Measurements from ENCODE around the gene PTPRCAP. TPM values are rescaled to one million over a fixed set of nuclear protein-coding genes. Genes with fewer than 3 reads are reported as not detected.

PTPRCAP gene
- total RNA-seq, 2 donors from 2014 or later: 1.9 to 2.8 TPM

- DNase-seq (ENCODE audit: low spot score): no peak
- Histone ChIP-seq H3K27me3 (no peaks in the 10 kb centered on the region), H3K4me1 (peaks cover 0 to 62% of the 10 kb centered on the region in 2 donors), H3K4me3 (no peak overlapping the region), H3K27ac (peak overlapping the region; percentile 87 to 90), H3K36me3 (no peaks in the 10 kb centered on the region), H3K9me3 (no peaks in the 10 kb centered on the region)
- TF ChIP-seq, protein P1, sequence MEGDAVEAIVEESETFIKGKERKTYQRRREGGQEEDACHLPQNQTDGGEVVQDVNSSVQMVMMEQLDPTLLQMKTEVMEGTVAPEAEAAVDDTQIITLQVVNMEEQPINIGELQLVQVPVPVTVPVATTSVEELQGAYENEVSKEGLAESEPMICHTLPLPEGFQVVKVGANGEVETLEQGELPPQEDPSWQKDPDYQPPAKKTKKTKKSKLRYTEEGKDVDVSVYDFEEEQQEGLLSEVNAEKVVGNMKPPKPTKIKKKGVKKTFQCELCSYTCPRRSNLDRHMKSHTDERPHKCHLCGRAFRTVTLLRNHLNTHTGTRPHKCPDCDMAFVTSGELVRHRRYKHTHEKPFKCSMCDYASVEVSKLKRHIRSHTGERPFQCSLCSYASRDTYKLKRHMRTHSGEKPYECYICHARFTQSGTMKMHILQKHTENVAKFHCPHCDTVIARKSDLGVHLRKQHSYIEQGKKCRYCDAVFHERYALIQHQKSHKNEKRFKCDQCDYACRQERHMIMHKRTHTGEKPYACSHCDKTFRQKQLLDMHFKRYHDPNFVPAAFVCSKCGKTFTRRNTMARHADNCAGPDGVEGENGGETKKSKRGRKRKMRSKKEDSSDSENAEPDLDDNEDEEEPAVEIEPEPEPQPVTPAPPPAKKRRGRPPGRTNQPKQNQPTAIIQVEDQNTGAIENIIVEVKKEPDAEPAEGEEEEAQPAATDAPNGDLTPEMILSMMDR (IDR thresholded peaks at IDR 0.05): no peak
Measured at GRCh38 chr11:67419325-67420049, 18.0 kb downstream of the PTPRCAP start.

GRCh38 chr11:67418476-67419281 lies 18.8 kb downstream of the PTPRCAP start:
- DNase-seq (ENCODE audit: low spot score): no peak
- H3K4me1 ChIP-seq: peaks cover 0 to 62% of the 10 kb centered on the region in 2 donors
- no peaks in the 10 kb centered on the region for H3K27me3 ChIP-seq
- H3K27ac ChIP-seq: peak overlapping the region; percentile 87 to 90
- H3K9me3 ChIP-seq: no peaks in the 10 kb centered on the region
- H3K4me3 ChIP-seq: no peak overlapping the region
- TF ChIP-seq, protein P1 (IDR thresholded peaks at IDR 0.05): no peak
- no peaks in the 10 kb centered on the region for H3K36me3 ChIP-seq

GRCh38 chr11:67417425-67417824 lies 20.1 kb downstream of the PTPRCAP start:
- H3K9me3 ChIP-seq: no peaks in the 10 kb centered on the region
- no peaks in the 10 kb centered on the region for H3K27me3 ChIP-seq
- peak overlapping the region; percentile 87 to 90 for H3K27ac ChIP-seq
- TF ChIP-seq, protein P1 (IDR thresholded peaks at IDR 0.05): no peak
- peaks cover 0 to 62% of the 10 kb centered on the region in 2 donors for H3K4me1 ChIP-seq
- no peak for DNase-seq (ENCODE audit: low spot score)
- no peaks in the 10 kb centered on the region for H3K36me3 ChIP-seq
- no peak overlapping the region for H3K4me3 ChIP-seq

DNA sequence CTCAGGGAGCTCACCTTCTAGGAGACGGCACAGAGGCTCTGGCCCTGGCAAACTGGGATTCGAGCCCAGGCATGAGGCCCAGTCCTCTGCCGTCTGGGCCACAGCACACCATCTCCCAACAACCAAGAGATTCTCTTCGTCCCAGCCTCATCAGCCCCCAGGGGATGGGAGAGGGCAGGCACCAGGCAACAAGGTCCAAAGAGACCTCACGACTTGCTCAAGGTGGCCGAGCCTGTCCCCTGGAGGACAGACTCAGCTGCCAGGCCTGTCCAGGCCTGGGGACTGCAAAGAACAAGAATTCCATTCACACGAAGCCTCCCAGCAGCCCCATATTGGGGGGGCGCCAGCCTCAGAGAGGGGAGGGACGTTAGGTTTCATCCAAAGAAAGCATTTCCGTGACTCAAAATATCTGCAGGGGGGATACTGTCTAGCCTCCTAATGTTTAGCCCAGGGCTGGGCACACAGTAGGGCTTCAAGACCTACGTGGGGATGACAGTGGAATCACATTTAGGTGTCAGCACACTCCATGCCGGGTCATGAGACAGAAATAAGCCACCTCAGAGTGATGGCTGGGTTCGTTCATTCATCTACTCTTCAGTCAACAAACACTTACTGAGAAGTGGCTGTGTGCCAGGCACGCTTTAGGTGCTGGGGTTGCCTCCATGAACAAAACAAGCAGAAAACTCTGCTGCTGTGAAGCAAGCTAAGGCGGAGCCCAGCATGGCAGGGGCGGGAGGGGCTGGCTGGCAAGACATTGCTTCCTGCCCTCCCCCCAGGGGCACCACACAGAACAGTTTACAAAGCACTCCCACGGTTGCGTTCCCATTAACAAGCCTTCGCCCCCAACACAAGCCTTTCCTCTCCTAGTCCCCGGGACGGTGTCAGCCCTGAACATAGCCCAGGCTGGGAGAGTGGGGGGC lies 20.8 kb downstream of the PTPRCAP start:
- Histone ChIP-seq H3K36me3 (no peaks in the 10 kb centered on the region), H3K4me3 (no peak overlapping the region), H3K4me1 (peaks cover 0 to 62% of the 10 kb centered on the region in 2 donors), H3K9me3 (no peaks in the 10 kb centered on the region), H3K27ac (peak overlapping the region; percentile 87 to 90), H3K27me3 (no peaks in the 10 kb centered on the region)
- TF ChIP-seq, protein P1 (IDR thresholded peaks at IDR 0.05): no peak
- peak; percentile 73 for DNase-seq (ENCODE audit: low spot score)

- TF ChIP-seq, protein P1 (IDR thresholded peaks at IDR 0.05): no peak
- Histone ChIP-seq H3K27me3 (no peaks in the 10 kb centered on the region), H3K4me3 (peak within 1 kb of the TSS; percentile 33 to 42), H3K27ac (peak within 1 kb of the TSS; percentile 76 to 87), H3K4me1 (peaks cover 0 to 58% of the 10 kb centered on the region in 2 donors), H3K36me3 (no peaks in the 10 kb centered on the region), H3K9me3 (no peaks in the 10 kb centered on the region)
- DNase-seq (ENCODE audit: low spot score): no peak
Measured at GRCh38 chr11:67415501-67416304, 21.8 kb downstream of the PTPRCAP start, which contains the start of gene CARNS1. Gene CARNS1 (plus strand): TSS chr11:67415678. CDS start chr11:67416200, 522 bp downstream.
